Testis (tissue), 2 donors: ENCODE data around the gene MARK2.

ENCODE experiments used
- CTCF ChIP-seq, 3 experiments: fragments of 450-650 bp in 2 of 3; fragments of 200-600 bp in 1 of 3; sonication (generic) in 1 of 3; IDR thresholded peaks; one replicate each; pipeline ENCODE4 v1.5.1; 2016 to 2019; ENCODE audit warnings: antibody characterized with exemption in 3 of 3, mild to moderate bottlenecking in 2 of 3, moderate library complexity in 1 of 3
- POLR2A ChIP-seq: fragments of 450-650 bp; IDR thresholded peaks from one replicate; pipeline ENCODE4 v1.6.1; 2017; ENCODE audit warnings: antibody characterized with exemption, mild to moderate bottlenecking, moderate library complexity

DNA sequence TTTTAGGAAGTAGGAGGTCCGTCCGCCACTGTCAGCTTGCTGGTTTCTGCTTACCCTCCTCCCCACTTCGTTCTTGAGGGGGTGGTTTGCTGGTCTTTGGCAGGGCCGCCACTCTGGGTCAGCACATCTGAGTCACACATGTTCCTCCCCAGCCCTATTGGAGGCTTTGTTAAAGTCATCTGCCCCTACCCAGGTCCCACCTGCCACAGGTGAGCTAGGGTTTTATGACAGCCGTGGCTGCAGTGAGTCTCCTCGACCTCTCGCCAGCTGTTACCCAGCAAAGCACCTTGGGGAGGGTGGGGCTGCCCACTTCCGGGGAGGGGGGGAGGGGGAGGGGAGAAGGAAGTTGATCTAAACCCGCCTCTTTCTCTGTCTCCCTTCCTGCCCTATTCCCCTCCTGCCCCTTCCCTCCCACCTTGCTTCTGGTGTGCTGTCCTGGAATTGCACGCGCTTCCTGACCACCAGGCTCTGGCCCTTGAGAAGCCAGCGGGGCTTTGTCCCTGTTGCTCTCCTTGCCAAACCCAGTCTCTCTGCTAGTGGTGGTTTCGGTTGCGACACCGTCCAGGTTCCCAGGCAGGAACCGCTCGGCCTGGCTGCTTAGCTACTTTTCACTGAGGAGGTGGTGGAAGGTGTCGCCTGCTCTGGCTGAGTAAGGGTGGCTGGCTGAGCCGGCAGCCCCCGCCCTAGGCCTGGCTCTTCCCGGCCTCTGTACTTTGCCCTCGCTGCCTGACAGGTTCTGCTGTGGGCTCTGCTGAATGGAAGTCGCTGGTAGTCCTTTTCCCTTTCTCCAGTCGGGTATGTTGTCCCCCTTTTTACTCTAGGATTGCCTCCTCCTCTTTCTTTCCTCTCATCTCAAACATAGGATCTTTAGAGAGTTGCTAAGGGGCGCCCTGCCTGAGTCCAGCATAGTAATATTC lies 49.5 kb downstream of the MARK2 start:
- TF ChIP-seq CTCF (IDR thresholded peaks at IDR 0.05) (no peak), POLR2A (no peak)
